HG03196 (cell line): ENCODE data around the gene NLRC3.
"Not testable (repeated sequence)": the region's sequence is repeated elsewhere in the genome, so short reads cannot be mapped to it uniquely, and the experiment has no call there.

ENCODE experiments used
- ATAC-seq: cut with Tn5 transposase; IDR thresholded peaks from one replicate; pipeline ENCODE4 v1.9.1; 2021; ENCODE audit not compliant: unreplicated experiment

Gene NLRC3

DNA sequence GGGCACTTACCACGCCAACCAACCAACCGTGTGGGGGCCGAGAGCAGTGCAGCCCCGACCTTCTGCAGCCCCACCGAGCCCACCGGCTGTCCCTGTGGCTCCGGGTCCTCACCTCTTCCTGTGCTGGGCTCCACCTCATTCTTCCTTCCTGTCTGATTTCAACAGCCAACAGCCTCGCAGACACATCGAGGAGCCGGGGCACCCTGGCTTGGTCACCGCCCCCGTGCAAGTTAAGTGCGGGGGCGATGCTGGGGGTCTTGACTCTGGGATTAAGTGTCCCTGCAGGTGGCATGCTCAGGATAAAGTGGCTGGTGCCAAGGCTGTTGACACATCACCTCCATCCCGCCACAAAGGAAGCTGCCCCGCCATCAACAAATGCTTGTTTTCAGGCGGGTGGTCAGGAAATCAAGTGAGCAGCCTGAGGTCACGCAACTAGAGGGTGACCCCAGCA, at the start of gene NLRC3:
NLRC3 (minus strand) TSS at position 102 of the 451 bp plus-strand sequence. CDS start 12,367 bp downstream, outside the sequence.
- no peak for ATAC-seq

DNA sequence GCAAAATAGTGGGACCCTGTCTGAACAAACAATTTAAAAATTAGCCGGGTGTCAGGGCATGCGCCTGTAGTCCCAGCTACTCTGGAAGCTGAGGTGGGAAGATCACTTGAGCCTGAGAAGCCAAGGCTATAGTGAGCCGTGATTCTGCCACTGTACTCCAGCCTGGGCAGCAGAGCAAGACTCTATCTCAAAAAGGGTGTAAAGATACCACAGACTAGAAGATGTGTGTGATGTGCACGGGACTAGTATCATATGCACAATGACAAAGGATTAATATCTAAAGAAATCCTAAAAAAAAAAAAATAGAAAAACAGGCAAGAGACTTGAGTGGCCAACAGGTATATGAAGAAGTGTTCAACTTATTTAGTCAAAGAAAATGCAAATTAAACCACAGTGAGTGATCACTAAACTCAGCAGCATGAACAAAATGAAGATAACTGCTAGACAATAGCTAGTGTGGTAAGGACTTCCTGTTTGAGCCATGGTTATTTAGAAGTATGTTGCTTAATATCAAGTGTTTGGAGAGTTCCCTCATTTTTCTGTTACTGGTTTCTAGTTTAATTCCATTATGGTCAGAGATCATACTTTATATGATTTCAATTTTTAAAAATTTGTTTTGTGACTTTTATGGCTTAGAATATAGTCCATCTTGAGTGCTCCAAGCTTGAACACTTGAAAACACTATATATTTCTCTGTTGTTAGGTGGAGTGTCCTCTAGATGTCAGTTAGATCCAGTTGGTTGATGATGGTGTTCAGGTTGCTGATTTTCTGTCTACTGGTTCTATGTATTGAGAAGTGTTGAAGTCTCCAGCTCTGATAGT, 48.9 kb upstream of the NLRC3 start:
- no peak for ATAC-seq

DNA sequence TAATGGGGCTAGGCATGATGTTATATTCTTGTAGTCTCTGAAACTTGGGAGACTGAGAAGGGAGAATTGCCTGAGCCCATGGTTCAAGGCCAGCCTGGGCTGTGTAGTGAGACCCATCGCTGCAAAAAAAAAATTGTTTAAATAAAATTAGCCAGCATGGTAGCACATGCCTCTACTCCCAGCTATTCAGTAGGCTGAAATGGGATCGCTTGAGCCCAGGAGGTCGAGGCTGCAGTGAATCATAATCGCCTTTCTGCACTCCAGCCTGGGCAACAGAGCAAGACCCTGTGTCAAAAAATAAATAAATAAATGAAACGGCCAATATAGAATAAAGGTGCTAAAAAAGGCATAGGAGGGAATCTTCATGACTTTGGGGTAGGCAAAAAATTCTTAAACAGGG, 48.1 kb upstream of the NLRC3 start:
- no peak for ATAC-seq

- no peak for ATAC-seq
Measured at GRCh38 chr16:3623642-3624041, 46.4 kb upstream of the NLRC3 start.

GRCh38 chr16:3618769-3619141, 41.6 kb upstream of the NLRC3 start:
- no peak for ATAC-seq

DNA sequence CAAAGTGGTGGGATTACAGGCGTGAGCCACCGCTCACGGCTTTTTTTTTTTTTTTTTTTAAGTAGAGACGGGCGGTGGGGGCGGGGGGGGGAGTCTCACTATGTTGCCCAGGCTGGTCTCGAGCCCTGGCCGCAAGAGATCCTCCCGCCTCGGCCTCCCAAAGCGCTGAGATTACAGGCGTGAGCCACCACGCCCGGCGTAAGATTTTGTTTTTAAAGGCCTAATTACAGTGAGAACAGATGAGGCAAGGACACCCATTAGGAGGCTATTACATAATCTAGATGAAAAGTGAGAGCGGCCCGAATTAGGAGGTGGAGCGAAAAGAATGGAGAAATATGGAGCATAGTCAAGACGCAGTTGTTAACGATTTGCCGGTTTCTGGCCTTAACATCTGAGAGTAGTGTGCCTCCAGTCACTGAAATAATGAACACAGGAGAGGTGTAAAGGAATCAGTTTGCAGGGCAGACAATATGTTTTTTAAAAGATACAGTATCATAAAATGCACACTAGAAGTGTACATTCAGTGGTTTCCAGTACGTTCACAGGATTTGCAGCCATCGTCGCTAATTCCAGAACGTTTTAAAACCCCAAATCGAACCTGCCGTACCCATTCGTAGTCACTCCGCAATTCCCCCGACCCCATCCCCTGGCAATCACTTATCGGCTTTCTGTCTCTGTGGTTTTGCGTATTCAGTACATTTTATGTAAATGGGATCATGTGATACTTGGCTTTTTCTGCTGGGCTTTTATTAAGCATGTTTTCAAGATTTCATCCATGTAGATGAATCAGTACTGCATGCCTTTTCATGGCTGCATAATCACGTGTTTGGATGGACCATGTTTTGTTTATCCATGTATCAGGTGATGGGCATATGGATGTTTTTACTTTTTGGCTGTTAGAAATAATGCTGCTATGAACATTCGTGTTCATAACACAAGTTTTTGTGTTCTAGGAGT, 35.6 kb upstream of the NLRC3 start:
- no peak for ATAC-seq

DNA sequence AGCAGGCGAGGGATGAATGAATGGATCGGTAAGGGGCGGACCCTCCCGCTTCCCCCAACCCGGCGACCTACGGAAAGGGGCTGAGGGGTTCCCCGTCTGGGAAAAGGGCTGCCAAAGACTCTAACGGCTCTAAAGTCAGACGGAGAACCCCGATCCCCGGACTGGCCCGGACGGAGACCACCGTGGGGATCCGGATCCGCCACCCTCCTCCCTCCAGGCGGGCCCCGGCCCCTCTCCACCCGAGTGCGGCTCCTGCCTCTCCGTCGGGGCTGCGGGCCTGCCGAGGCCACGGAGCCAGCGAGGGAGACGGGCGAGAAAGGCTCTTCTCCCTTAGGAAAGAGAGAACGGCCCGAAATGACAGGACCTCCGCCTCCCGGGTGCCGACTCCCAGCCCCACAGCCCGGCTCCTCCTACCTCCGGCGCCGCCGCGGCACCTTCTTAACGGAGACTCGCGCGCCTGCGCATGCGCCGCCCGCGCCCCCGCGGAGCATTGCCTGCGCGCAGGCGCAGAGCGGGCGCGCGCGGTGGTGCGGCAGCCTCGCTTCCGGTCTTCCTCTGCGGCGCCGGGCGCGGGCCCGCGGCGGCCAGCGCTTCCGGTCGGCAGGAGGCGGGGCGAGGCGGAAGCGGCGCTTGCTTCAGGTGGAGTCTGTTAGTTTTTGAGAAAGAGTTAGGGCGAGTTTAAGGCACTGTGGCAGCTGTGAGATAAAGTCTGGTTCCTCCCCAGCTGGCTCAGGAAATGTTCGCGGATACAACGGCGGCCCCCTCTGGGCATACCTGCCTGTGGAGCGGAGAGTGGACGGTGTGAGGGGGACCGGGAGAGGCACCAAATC, 34.2 kb upstream of the NLRC3 start, which contains the start of gene SLX4:
SLX4 (minus strand) TSS at position 461 of the 830 bp plus-strand sequence. CDS start 2,642 bp downstream, outside the sequence.
- peak; percentile 81 for ATAC-seq

DNA sequence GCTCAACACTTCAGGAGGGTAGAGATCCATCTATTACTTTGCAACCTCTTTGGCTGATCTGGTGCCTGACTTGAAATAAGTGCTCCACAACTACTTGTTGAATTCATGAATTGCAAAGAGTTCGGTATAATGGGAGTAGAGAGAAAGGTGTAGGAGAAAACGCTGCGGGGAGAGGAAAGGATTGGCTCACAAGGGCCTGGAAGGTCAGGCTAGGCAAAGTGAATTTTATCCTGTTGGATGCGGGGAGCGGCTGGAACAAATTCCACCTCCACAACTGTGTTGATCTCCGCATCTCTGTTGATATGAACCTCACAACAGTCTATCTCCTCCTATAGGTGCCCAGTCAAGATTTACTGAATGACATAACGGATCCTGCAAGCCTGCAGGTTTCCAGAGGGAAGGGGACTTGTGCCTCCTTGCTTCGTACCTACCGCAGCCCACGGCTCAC, 33.5 kb upstream of the NLRC3 start:
- ATAC-seq: no peak

DNA sequence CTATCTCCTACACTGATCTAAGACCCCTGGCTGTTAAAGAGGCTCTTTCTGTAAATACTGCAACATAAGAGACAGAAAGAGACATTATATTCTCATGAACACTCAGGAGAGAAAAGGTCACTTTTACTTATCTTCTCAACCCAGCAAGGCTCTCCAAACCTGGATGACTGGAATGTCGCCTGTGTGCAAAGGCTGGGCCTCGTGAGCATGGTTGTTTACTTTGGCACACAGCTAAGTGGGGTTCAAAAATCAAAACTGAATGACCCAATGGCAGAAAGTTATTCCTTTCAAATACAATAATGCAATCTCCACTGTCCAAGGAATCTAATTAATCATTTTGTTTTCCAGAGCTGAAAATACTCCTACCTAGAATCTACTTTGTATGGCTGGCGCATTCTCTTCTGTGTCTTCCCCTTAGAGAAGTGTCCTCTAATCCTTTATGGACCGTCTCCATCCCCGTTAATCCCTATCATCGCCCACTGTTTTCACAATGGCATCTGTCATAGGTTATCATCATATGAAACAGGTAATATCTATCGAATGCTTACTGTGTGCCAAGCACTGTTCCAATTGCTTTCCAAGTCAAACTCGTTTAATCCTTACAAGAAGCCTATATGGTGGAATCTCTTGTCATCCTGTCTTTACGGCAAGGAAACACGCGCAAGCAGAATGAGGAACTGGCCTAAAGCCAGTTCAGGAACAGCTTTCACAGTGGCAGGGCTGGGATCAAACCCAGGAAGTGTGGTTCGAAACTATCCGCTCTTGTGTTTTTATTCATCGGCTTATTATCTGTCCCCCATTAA, 32.9 kb upstream of the NLRC3 start:
- ATAC-seq: no peak

- ATAC-seq: not testable (repeated sequence)
Measured at GRCh38 chr16:3608976-3609375, 31.8 kb upstream of the NLRC3 start.

DNA sequence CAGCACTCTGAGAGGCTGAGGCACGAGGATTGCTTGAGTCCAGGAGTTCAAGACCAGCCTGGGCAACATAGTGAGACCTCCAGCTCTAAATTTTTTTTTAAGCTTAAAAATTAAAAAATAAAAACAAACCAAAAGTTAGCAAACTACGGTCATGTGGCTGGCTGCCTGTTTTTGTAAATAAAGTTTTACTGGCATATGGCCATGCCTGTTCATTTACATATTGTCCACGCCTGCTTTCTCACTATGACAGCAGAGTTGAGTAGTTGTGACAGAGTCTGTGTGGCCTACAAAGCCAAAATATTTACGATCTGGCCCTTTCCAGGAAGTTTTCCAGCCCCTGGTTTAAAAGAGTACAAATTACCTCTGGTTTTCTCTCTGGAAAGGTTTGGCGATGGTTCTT, 30.9 kb upstream of the NLRC3 start:
- no peak for ATAC-seq

- no peak for ATAC-seq
Measured at GRCh38 chr16:3607634-3608033, 30.4 kb upstream of the NLRC3 start.

DNA sequence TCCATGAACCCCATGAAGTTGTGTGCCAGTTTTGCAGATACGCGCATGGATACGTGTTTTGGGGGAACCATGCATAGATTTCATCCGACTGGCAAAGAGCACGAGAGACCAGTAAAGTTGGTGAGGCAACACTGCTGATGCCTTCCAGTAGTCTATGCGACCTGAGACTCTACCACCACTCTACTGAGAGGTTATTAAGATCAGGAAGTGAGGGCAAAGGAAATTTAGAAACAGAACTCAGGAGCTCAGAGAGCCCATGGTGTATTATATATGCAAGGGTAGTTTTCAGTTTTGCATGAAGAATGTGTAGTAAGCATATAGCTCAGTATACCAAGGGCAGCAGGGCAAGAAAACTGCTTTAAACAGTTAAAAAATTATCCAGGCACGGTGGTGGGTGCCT, 30.0 kb upstream of the NLRC3 start:
- ATAC-seq: no peak

GRCh38 chr16:3606441-3606840, 29.2 kb upstream of the NLRC3 start:
- no peak for ATAC-seq

GRCh38 chr16:3602320-3602653, 25.1 kb upstream of the NLRC3 start:
- ATAC-seq: no peak

GRCh38 chr16:3601614-3602319, 24.6 kb upstream of the NLRC3 start:
- no peak for ATAC-seq

DNA sequence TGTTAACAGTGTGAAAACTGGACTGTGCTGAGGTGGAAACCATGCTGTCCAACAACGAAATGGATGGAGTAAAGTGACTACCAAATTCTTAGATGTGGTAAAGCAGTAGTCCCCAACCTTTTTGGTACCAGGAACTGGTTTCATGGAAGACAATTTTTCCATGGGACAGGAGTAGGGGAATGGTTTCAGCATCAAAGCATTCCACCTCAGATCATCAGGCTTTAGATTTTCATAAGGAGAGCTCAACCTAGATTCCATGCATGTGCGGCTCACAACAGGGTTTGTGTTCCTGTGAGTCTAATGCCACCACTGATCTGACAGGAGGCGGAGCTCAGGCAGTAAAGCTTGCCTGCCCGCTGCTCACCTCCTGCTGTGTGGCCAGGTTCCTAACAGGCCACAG, 22.7 kb upstream of the NLRC3 start:
- no peak for ATAC-seq

GRCh38 chr16:3599121-3599520, 21.9 kb upstream of the NLRC3 start:
- no peak for ATAC-seq

GRCh38 chr16:3598236-3598635, 21.0 kb upstream of the NLRC3 start:
- no peak for ATAC-seq
